GM21825 (cell line): ENCODE data around the gene HSPB3.
A peak's percentile ranks its signal among the peaks of the same experiment; 100 is the strongest.
"Not testable (repeated sequence)": the region's sequence is repeated elsewhere in the genome, so short reads cannot be mapped to it uniquely, and the experiment has no call there.

Experiments
- ATAC-seq: cut with Tn5 transposase; IDR thresholded peaks from one replicate; pipeline ENCODE4 v1.9.1; 2021; ENCODE audit warnings: mild to moderate bottlenecking, moderate library complexity; ENCODE audit not compliant: unreplicated experiment

Gene HSPB3, protein sequence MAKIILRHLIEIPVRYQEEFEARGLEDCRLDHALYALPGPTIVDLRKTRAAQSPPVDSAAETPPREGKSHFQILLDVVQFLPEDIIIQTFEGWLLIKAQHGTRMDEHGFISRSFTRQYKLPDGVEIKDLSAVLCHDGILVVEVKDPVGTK

DNA sequence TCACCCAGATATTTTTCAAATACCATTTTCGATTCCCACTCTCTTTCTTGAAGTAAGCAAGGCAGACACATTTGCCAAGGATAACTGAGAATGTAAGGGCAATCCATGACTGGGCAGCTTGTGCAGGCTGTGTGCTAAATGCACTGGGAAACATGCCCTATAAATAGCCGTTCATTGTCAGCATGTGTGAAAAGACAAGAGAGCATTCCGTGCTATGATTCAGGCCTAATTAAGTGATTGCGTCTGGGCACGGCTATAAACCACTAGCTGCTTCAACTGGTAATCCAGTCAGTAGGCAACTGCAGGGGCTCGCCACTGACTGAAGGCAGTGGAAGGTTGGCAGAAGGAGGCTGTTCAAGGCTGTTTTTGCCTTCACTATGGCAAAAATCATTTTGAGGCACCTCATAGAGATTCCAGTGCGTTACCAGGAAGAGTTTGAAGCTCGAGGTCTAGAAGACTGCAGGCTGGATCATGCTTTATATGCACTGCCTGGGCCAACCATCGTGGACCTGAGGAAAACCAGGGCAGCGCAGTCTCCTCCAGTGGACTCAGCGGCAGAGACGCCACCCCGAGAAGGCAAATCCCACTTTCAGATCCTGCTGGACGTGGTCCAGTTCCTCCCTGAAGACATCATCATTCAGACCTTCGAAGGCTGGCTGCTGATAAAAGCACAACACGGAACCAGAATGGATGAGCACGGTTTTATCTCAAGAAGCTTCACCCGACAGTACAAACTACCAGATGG lies at the start of gene HSPB3:
TSS of gene HSPB3 (plus strand) at position 287 of the 745 bp plus-strand sequence. CDS start at position 378, 91 bp downstream.
- ATAC-seq, result no peak

DNA sequence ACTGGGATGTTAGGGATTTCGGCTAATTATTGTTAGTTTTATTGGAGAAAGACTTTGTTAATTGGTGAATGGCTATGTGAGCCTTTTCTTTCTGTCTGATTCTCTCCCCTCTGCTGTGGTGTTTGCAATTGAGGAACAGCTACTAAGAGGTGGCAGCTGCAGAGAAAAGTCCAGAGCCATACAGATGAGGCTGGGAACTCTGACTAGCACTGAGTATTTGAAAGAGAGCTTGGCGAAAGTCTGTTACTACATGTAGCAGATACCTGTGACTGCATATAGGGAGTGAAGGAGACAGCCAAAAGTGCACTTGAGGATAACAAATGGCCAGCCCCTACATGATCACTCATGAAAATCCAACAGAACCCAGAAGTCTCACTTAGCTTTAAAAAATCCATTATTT lies 44.3 kb upstream of the HSPB3 start:
- no peak for ATAC-seq

DNA sequence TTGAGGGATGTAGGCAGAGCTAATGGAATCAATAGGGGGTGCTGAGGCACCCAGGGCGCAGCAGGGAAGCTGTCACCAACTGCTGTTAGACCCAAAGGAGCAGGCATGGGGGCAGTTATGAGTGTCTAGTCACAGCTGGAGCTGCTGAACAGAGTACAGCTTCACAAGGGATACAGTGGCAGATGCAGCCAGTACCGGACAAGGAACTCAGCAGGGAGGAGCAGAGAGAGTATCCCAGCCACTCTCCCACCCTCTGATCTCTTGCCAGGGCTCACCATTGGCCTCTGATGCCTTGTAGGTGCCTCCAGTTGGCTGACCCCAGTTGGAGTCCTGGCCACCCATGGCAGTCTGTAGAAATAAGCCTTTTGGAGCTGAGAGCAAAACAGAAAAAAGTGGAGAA lies 42.6 kb upstream of the HSPB3 start:
- ATAC-seq, result no peak

DNA sequence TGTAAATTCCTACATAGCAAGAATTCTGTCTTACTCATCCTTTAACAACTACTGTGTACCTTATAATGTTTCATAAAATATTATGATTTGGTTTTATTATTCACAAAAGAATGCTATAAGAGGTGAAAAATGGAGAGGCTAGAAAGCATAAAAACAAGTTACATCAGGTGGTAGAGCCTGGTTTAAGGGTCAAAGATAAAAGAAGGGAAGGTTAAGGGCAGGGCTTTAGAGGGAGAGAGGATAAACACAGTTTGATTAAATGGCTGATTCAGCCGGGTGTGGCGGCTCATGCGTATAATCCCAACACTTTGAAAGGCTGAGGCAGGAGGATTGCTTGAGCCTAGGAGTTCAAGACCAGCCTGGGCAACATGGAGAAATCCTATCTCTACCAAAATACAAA lies 40.4 kb upstream of the HSPB3 start:
- no peak for ATAC-seq

DNA sequence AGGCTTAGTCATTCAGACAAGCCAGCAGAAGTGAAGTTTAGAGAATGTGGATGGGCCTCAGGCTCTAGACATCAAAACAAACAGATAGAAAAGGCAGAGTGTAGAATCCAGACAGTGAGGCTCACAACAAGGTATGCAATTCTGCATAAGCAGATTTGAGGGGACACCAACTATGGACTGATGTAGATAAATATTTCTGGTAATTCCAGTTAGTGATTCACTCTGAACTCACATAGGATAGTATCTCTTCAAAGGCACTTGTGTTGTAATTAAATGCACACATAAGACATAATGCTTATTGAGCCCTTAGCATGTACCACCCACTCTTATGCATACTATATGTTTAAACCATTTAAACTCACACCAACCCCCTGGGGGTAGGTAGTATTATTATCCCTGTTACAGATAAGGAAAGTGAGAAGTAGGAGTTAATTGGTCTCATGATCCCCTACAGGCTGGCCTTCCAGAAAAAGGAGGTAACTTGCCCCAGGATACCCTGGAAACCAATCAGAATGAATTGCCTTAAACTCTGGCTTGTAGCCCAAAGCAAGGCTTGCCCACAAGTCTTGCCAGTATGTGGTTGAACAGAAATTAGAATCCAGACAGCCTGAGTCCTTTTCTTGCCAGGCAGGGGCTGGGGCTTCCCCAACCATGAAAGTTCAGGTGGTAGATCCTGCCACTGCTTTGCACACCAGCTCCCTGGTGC lies 39.5 kb upstream of the HSPB3 start:
- no peak for ATAC-seq

DNA sequence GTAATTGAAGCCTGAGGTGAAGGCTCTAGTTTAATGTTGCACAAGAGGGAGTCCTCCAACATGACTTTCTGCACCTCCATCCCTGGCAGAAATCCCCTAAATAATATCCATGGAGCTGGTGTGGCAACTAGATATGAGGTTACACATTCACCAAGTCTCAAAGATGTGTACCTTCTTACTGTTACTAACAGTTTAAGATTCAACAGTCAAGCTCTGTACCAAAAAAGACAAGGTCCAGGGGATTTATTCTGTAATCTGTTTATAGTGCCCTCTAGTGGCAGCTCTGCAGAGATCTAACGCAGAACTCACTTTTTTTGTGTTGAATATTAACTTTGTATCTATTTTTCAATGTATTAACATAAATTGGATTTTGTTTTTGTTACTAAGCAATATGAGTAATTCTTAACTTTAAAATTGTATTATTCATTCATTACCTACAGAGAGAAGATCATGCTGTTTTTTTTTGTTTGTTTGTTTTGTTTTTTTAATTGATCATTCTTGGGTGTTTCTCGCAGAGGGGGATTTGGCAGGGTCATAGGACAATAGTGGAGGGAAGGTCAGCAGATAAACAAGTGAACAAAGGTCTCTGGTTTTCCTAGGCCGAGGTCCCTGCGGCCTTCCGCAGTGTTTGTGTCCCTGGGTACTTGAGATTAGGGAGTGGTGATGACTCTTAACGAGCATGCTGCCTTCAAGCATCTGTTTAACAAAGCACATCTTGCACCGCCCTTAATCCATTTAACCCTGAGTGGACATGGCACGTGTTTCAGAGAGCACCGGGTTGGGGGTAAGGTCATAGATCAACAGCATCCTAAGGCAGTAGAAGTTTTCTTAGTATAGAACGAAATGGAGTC lies 35.7 kb upstream of the HSPB3 start:
- ATAC-seq, result not testable (repeated sequence)

DNA sequence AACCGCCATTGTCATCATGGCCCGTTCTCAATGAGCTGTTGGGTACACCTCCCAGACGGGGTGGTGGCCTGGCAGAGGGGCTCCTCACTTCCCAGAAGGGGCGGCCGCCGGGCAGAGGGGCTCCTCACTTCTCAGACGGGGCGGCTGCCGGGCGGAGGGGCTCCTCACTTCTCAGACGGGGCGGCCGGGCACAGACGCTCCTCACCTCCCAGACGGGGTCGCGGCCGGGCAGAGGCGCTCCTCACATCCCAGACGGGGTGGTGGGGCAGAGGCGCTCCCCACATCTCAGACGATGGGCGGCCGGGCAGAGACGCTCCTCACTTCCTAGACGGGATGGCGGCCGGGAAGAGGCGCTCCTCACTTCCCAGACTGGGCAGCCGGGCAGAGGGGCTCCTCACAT lies 35.0 kb upstream of the HSPB3 start:
- ATAC-seq, result not testable (repeated sequence)

DNA sequence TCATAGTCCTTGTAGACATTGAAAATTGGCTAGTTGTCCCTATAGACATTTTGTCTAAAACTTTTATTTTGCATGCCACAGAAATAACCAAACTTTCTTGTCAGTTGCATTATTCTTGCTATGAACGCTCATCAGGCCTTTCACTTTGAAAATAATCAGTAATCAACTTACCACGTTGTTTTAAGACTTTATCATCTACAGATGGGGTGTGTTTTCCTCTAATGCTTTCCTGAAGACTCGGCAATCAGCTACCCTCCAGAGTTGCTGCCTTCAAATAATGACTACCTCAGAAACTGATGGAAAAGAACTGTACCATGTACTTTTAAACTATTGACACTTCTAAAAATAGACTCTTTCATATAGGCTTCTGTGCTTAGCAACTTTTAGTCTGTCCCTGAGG lies 33.5 kb upstream of the HSPB3 start:
- ATAC-seq, result no peak

DNA sequence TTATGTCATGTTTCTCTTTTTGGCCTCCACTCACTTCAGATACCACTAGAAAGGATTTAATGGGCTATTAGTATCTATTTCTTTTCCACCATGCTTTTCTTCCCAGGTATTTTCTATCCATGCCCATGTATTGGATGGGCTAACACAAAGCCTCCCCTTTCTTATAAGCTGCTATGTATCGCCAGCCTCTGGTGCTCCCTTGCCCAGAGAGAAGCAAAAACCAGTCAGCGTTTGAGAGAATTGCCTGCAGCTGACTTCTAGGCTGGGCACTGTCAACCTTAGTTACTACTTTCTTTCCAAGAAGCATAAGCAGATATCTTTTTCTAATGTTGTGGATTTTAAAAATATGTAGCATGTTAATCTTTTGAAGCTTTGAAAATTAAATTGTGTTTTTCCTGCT lies 30.2 kb upstream of the HSPB3 start:
- ATAC-seq, result no peak

DNA sequence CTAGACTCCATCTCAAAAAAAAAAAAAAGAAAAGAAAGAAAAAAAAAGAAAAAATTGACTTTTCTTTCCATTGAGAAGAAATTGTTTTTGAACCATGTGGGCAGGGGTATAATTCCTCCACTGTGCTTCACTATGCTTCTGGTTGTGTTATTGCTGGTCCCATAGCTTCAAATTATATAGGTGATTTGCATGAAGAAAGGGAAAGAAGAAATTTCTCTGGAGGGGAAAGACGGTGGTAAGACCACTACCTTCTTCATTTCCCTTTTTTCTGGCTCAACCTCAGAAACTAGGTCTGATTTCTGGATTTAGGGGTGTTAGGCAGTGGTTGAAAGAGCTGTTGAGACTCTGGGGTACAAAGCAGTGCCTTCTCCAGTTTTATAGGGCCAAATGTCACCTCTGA lies 29.3 kb upstream of the HSPB3 start:
- no peak for ATAC-seq

DNA sequence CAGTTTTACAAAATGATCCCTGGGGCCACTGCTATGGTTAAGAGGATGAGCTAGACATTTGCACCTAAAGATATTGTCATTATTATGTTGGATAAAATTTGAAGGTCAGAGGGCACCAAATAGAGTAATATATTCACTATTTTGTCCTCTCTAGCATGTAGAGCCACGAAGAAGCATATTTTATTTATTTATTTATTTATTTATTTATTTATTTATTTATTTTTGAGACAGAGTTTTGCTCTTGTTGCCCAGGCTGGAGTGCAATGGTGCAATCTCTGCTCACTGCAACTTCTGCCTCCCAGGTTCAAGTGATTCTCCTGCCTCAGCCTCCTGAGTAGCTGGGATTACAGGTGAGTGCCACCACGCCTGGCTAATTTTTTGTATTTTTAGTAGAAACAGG lies 20.8 kb upstream of the HSPB3 start:
- not testable (repeated sequence) for ATAC-seq

DNA sequence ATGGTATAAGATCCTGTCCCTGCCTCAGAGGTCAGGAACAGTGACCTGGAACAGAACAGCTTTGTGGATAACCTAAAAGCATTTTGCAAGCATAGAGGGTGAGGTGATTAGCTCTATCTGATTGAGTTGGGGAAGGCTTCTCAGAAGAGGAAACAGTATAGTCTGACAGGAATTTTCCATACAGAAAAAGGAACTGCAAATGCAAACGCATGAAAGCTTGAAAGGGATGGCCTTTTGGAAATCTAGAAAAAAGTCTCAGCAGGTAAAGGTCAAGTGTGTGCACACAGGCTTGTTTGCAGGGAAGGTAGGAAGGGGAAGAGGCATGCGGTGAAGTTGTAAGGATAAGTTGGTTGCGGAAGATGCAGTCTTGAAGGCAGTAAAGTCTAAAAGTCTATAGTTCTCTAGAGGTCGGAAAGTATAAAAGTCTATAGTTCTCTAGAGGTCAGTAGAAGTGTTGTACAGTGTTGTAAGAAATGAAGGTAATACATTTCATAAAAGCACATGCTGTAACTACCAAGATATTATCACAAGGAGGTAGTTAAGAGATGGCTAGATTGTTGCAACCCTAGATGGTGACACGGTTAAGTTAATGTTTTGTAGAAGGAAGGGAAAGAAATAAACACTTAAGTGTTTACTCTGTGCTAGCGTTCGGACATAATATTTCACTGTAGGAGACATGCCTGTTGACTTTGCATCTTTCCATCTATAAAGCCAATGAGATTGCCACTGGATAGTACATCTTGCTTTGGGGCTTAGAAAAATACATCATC lies 16.7 kb upstream of the HSPB3 start:
- no peak for ATAC-seq

DNA sequence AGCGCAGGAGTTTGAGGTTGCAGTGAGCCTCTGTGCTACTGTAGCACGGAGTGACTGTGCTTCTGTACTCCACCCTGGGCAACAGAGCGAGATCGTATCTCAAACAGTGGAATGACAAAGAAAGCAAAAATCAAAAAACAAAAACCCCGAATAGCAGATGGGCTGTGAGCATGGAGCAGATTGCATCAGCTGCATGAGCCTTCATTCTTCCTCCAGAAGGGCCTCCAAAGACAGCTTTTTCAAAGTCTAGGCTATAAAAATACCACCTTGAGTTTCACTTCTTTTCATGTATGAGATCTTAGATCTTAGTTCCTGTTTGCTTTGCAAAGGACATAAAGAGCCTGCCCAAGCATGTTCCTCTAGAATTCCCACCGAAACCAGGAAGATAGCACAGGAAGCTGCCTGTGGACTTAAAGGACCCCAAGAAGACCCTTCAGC lies 15.0 kb upstream of the HSPB3 start:
- ATAC-seq, result peak; percentile 93

DNA sequence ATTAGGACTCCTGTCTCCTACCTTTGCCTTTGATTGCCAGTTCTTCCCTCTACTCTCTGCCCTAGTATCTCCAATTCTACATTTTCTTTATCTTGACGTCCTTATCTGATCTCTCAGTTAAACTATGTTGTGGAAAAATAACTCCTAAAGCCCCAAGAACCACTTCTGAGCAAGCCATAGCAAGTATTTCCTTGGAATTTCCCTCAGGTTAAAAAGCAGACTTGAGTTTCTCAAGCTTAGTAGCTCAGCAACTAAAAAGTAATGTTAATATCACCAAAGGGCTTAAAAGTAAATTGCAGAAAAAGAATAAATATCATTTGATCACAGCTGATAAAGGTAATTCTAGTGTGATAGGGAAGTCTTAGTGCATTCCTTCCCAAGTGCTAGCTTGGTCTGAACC lies 13.2 kb upstream of the HSPB3 start:
- ATAC-seq, result no peak

DNA sequence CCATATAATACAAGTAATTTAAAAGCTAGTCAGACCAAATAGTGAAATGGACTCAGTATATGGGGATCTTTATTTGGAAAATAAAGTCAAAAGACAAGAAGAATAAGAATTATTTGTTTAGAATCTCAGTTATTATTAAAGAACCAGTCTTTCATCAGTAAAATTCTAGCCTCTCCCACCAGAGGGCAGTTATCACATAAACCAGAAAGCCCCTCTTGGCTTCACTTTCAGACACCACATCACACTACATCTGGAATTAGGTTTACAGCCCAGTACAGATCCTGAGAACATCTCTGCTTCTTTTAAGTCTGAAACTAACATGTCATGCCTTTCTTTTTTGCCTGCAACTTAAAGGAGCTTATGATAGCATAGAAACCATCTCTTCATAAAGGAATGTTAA lies 12.2 kb upstream of the HSPB3 start:
- no peak for ATAC-seq

DNA sequence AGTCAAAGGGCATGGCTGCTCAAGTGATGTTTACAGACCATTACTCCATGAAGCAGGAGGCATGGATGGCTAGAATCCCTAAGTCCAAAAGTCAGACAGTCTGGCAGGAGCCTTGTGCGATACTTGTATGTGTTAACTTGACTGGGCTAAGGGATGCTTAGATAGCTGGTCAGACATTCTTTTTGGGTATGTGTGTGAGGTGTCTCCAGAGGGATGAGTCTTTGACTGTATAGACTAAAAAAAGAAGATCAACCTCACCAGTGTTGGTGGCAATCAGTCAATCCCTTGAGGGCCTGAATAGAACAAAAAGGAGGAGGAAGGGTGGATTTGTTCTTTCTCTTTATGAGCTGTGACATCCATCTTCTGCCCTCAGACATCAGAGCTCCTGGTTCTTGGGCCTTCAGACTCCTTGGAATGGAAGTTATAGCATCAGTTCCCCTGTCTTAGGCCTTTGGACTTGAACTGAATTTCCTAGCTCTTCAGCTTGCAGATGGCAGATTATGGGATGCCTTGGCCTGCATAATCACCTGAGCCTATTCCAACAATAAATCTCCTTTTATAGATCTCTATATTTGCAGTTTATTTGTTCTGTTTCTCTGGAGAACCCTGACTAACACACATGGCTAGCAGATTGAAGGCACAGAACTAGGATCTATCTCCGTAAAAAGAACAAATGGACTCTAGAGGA lies 9.7 kb upstream of the HSPB3 start:
- ATAC-seq, result no peak

DNA sequence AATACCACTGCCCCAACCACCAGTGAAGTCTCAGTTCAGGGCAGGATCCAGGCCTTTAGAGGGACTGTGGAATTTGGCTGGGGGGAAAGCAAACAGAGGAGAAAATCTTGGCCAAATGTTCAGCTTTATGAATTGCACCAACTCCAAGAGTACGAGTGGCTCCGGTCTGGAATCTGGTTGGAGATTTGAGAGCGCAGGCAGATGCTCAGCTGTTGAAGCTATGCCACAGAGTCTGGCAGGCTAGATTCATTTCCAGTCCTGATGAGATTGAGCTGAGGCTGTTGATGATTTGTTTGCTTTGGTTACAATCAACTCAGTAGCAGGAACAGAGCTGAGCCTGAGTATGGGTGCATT lies 9.1 kb upstream of the HSPB3 start:
- ATAC-seq, result no peak

DNA sequence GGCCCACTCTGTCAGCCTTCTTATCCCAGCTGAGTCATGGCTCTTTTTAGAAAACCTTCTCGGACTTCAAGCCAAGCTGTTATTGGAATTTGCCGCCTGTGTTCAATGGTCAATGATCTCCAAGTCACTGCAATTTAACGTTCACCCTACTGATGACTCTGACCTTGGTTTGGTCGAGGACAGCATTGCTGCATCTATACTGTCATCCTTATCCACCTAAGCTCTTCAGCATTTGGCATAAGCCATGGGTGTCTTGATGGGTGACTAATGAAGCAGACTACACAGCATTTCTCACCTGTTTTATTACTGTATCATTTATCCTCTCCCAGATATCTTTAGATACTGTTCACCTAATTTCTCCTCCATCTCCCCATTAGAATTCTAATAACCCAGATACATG lies 5.6 kb upstream of the HSPB3 start:
- ATAC-seq, result no peak

DNA sequence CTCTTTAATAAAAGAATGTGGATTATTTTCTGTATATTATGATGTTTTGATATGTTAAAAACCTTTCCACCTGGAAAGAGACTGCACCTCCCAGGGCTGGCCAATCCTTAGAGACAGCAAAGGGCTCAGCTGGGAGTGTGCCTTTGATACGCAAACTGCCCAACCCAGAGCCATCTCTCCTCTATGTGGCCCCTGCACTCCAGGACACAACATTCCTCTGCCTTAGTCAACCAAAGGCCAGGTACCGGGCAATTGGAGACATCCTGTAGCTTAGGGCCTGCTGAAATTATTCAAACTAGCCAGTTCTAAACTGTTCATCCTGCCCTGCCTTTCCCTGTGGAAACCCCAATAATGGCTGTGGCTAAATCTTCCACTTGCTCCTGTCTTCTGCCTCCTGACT lies 5.0 kb upstream of the HSPB3 start:
- ATAC-seq, result no peak

DNA sequence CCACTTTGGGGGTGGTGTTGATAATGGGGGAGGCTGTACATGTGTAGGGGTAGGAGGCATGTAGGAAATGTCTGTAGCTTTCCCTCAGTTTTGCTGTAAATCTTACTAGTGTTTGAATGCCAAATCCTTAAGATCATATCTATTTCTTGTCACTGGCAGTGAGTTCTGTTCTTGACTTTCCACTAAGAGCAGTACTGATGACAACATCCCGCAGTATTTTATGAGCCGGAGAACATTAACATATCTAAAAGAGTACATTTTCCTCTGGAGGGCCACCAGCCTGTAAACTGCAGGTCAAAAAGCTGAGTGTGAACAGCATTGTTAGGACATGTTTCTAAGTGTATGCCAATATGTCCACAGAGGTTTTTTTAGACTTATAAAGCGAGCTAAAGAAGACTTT lies 2.5 kb upstream of the HSPB3 start:
- ATAC-seq, result no peak
